Neural cell (in vitro differentiated cells): Measurements from ENCODE around the gene JMJD1C. TPM values are rescaled to one million over a fixed set of nuclear protein-coding genes. Genes with fewer than 3 reads are reported as not detected.

Source experiments
- H2AFZ ChIP-seq: fragments of 200-600, 300-800 bp; sonication (generic), shearing (Covaris generic); 2 replicates; pipeline ENCODE4 v1.6.0; 2014; ENCODE audit warnings: low read depth, mild to moderate bottlenecking, antibody characterized with exemption, low read length, moderate library complexity
- H3F3A ChIP-seq: fragments of 200-600 bp; shearing (Covaris generic); 2 replicates; pipeline ENCODE4 v1.6.1; 2016; ENCODE audit warnings: mild to moderate bottlenecking, moderate library complexity, mixed read lengths, antibody characterized with exemption, low read length; ENCODE audit not compliant: insufficient read depth, poor library complexity, severe bottlenecking
- H3K27ac ChIP-seq: fragments of 200-600, 300-800 bp; sonication (generic), shearing (Covaris generic); 2 replicates; pipeline ENCODE4 v1.5.1; 2014; ENCODE audit warnings: mild to moderate bottlenecking, low read length, moderate library complexity
- H3K27me3 ChIP-seq: fragments of 300-800, 200-600 bp; sonication (generic), shearing (Covaris generic); 2 replicates; pipeline ENCODE4 v1.6.0; 2014; ENCODE audit warnings: mild to moderate bottlenecking, low read depth, low read length, moderate library complexity; ENCODE audit not compliant: insufficient read depth
- H3K36me3 ChIP-seq: fragments of 300-800, 200-600 bp; sonication (generic), shearing (Covaris generic); 2 replicates; pipeline ENCODE4 v1.5.1; 2014; ENCODE audit warnings: mild to moderate bottlenecking, antibody characterized with exemption, low read length, moderate library complexity; ENCODE audit not compliant: insufficient read depth
- H3K4me2 ChIP-seq: fragments of 300-800, 200-600 bp; sonication (generic), shearing (Covaris generic); 2 replicates; pipeline ENCODE4 v1.6.0; 2014; ENCODE audit warnings: mild to moderate bottlenecking, low read length
- H3K4me3 ChIP-seq: fragments of 300-800, 200-600 bp; sonication (generic), shearing (Covaris generic); 2 replicates; pipeline ENCODE4 v1.5.1; 2014; ENCODE audit warnings: mild to moderate bottlenecking, low read length, moderate library complexity
- H3K79me2 ChIP-seq: fragments of 200-600 bp; shearing (Covaris generic); replicated peaks from 2 replicates; pipeline ENCODE4 v1.6.0; 2014; ENCODE audit warnings: mild to moderate bottlenecking, low read length, moderate library complexity; ENCODE audit not compliant: insufficient read depth
- H3K9ac ChIP-seq: fragments of 300-800, 200-600 bp; sonication (generic), shearing (Covaris generic); 2 replicates; pipeline ENCODE4 v1.6.1; 2016; ENCODE audit warnings: mild to moderate bottlenecking, low read length, mixed read lengths
- H3K9me2 ChIP-seq: fragments of 200-600 bp; shearing (Covaris generic); 2 replicates; pipeline ENCODE4 v1.6.1; 2016; ENCODE audit warnings: mild to moderate bottlenecking, low read length, mixed read lengths; ENCODE audit not compliant: insufficient read depth
- H3K9me3 ChIP-seq: fragments of 200-600, 300-800 bp; sonication (generic), shearing (Covaris generic); 2 replicates; pipeline ENCODE4 v1.6.1; 2016; ENCODE audit warnings: mild to moderate bottlenecking, mixed run types, low read length, moderate library complexity, mixed read lengths
- H4K20me1 ChIP-seq: fragments of 200-600 bp; shearing (Covaris generic); 2 replicates; pipeline ENCODE4 v1.6.1; 2016; ENCODE audit warnings: mild to moderate bottlenecking, mixed run types; ENCODE audit not compliant: insufficient read depth
- EP300 ChIP-seq: fragments of 450-650 bp; conservative IDR thresholded peaks from 2 replicates; pipeline ENCODE4 v1.6.1; 2014; ENCODE audit warnings: antibody characterized with exemption, mild to moderate bottlenecking, moderate library complexity; ENCODE audit not compliant: poor library complexity, severe bottlenecking
- EZH2 ChIP-seq: fragments of 200-600, 300-800 bp; shearing (Covaris generic), sonication (generic); IDR thresholded peaks from 2 replicates; pipeline ENCODE4 v1.6.1; 2014; ENCODE audit warnings: antibody characterized with exemption, low read length, borderline replicate concordance, mild to moderate bottlenecking; ENCODE audit not compliant: insufficient read depth, poor library complexity, severe bottlenecking
- MXI1 ChIP-seq: fragments of 450-650 bp; conservative IDR thresholded peaks from 2 replicates; pipeline ENCODE4 v1.6.1; 2014; ENCODE audit warnings: antibody characterized with exemption, mild to moderate bottlenecking; ENCODE audit not compliant: poor library complexity, severe bottlenecking
- POLR2AphosphoS5 ChIP-seq: IDR thresholded peaks from 2 replicates; pipeline ENCODE4 v1.6.1; 2012
- RAD21 ChIP-seq: fragments of 450-650 bp; conservative IDR thresholded peaks from 2 replicates; pipeline ENCODE4 v1.6.1; 2014; ENCODE audit warnings: antibody characterized with exemption, mild to moderate bottlenecking, moderate library complexity
- SMC3 ChIP-seq: fragments of 450-650 bp; conservative IDR thresholded peaks from 2 replicates; pipeline ENCODE4 v1.6.1; 2014; ENCODE audit warnings: antibody characterized with exemption, mild to moderate bottlenecking, moderate library complexity; ENCODE audit not compliant: poor library complexity
- TAF1 ChIP-seq: IDR thresholded peaks from 2 replicates; pipeline ENCODE4 v1.6.1; 2012; ENCODE audit warnings: low read depth
- polyA plus RNA-seq: library from polyadenylated mRNA; depleted of rRNA; stranded (reverse); fragments of >200 nt; gene quantifications from 2 replicates; pipeline ENCODE4 v1.2.3, GENCODE V29; 2014
- TF ChIP-seq, protein P1 (sequence below): fragments of 450-650 bp; IDR thresholded peaks from 2 replicates; pipeline ENCODE4 v1.5.1; 2014; ENCODE audit warnings: antibody characterized with exemption, mild to moderate bottlenecking, moderate library complexity; ENCODE audit not compliant: poor library complexity, severe bottlenecking
- TF ChIP-seq, protein P2 (sequence below): IDR thresholded peaks from 2 replicates; pipeline ENCODE4 v1.6.1; 2012; ENCODE audit warnings: borderline replicate concordance

Gene JMJD1C
- polyA plus RNA-seq, 1 donor from 2014 or later = 108 TPM

DNA sequence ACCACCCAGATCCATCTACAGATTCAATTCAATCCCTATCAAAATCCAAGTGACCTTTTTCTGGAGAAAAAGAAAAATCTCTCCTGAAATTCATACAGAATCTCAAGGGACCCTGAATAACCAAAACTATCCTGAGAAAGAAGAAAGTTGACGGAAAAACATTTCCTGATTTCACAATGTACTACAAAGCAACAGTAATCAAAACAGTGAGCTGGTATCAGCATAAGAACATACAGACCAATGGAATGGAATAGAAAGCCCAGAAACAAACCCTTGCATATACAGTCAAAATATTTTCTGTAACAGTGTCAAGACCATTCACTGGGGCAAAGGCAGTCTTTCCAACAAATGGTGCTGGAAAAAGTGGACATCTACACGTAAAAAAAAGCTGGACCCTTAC, 89.9 kb downstream of the JMJD1C start:
- Histone ChIP-seq H3K27me3 (no peaks in the 10 kb centered on the region), H3K79me2 (peaks cover 10% of the 10 kb centered on the region), H4K20me1 (no peaks in the 10 kb centered on the region), H3K4me3 (no peak overlapping the region), H3K9ac (no peak overlapping the region), H3K9me2 (no peaks in the 10 kb centered on the region), H2AFZ (no peak overlapping the region), H3K4me2 (no peak overlapping the region), H3K9me3 (no peaks in the 10 kb centered on the region), H3K27ac (no peak overlapping the region), H3K36me3 (no peaks in the 10 kb centered on the region), H3F3A (no peaks in the 10 kb centered on the region)
- no peak for TF ChIP-seq POLR2AphosphoS5
- TF ChIP-seq, protein P1, sequence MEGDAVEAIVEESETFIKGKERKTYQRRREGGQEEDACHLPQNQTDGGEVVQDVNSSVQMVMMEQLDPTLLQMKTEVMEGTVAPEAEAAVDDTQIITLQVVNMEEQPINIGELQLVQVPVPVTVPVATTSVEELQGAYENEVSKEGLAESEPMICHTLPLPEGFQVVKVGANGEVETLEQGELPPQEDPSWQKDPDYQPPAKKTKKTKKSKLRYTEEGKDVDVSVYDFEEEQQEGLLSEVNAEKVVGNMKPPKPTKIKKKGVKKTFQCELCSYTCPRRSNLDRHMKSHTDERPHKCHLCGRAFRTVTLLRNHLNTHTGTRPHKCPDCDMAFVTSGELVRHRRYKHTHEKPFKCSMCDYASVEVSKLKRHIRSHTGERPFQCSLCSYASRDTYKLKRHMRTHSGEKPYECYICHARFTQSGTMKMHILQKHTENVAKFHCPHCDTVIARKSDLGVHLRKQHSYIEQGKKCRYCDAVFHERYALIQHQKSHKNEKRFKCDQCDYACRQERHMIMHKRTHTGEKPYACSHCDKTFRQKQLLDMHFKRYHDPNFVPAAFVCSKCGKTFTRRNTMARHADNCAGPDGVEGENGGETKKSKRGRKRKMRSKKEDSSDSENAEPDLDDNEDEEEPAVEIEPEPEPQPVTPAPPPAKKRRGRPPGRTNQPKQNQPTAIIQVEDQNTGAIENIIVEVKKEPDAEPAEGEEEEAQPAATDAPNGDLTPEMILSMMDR = no peak
- TF ChIP-seq EP300 = no peak
- TF ChIP-seq TAF1 = no peak
- TF ChIP-seq SMC3 = no peak
- TF ChIP-seq MXI1 = no peak
- TF ChIP-seq RAD21 = no peak
- TF ChIP-seq EZH2 = no peak
- TF ChIP-seq, protein P2, sequence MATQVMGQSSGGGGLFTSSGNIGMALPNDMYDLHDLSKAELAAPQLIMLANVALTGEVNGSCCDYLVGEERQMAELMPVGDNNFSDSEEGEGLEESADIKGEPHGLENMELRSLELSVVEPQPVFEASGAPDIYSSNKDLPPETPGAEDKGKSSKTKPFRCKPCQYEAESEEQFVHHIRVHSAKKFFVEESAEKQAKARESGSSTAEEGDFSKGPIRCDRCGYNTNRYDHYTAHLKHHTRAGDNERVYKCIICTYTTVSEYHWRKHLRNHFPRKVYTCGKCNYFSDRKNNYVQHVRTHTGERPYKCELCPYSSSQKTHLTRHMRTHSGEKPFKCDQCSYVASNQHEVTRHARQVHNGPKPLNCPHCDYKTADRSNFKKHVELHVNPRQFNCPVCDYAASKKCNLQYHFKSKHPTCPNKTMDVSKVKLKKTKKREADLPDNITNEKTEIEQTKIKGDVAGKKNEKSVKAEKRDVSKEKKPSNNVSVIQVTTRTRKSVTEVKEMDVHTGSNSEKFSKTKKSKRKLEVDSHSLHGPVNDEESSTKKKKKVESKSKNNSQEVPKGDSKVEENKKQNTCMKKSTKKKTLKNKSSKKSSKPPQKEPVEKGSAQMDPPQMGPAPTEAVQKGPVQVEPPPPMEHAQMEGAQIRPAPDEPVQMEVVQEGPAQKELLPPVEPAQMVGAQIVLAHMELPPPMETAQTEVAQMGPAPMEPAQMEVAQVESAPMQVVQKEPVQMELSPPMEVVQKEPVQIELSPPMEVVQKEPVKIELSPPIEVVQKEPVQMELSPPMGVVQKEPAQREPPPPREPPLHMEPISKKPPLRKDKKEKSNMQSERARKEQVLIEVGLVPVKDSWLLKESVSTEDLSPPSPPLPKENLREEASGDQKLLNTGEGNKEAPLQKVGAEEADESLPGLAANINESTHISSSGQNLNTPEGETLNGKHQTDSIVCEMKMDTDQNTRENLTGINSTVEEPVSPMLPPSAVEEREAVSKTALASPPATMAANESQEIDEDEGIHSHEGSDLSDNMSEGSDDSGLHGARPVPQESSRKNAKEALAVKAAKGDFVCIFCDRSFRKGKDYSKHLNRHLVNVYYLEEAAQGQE = no peak

DNA sequence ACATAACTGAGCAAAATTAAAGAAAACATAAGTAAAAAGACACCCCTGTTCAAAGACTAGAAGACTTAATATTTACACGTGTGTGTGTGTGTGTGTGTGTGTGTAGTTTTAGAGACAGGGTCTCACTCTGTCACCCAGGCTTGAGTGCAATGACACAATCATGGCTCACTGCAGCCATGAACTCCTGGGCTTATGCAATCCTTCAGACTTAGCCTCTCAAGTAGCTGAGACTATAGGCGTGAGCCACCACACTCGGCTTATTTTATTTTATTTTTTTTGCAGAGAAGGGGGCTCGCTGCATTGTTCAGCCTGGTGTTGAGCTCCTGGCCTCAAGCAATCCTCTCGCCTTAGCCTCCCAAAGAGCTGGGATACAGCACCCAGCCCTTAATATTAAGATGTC, 90.3 kb downstream of the JMJD1C start:
- TF ChIP-seq SMC3 = no peak
- no peak for TF ChIP-seq POLR2AphosphoS5
- no peak for TF ChIP-seq EZH2
- no peak for TF ChIP-seq RAD21
- TF ChIP-seq MXI1 = no peak
- TF ChIP-seq TAF1 = no peak
- no peak overlapping the region for H3K4me3 ChIP-seq
- no peaks in the 10 kb centered on the region for H3F3A ChIP-seq
- H3K4me2 ChIP-seq = no peak overlapping the region
- no peak overlapping the region for H2AFZ ChIP-seq
- no peaks in the 10 kb centered on the region for H3K27me3 ChIP-seq
- H3K9me3 ChIP-seq = no peaks in the 10 kb centered on the region
- H3K79me2 ChIP-seq = peaks cover 10% of the 10 kb centered on the region
- H3K9ac ChIP-seq = no peak overlapping the region
- H3K36me3 ChIP-seq = no peaks in the 10 kb centered on the region
- H3K9me2 ChIP-seq = no peaks in the 10 kb centered on the region
- no peaks in the 10 kb centered on the region for H4K20me1 ChIP-seq
- H3K27ac ChIP-seq = no peak overlapping the region
